ENCODE measurements around the gene HEXIM2. TPM values are rescaled to one million over a fixed set of nuclear protein-coding genes. Genes with fewer than 3 reads are reported as not detected.

HEXIM2 gene
- total and polyA plus RNA-seq, 2 of the 13 experiments (the other 11 are each of a cell fraction or from before 2014, with no cell fraction given) = 27.1 to 32.4 TPM

GRCh38 chr17:45146890-45147580 lies 14.6 kb upstream of the HEXIM2 start (continued):
- TF ChIP-seq PITX1 (CRISPR knock-in tag; IDR thresholded peaks at IDR 0.05) (0 out of 2 replicates have a peak, but pooled peaks have one; percentile 11), ZSCAN21 (CRISPR knock-in tag; IDR thresholded peaks at IDR 0.05; ENCODE audit: borderline replicate concordance) (no peak), AKAP8 (CRISPR knock-in tag; IDR thresholded peaks at IDR 0.05) (peak; percentile 70; the same call in 1 of the 2 replicates), ZNF724P (CRISPR knock-in tag; IDR thresholded peaks at IDR 0.05; ENCODE audit: borderline replicate concordance) (peak; percentile 76; the same call in 1 of the 2 replicates), ZNF550 (CRISPR knock-in tag; IDR thresholded peaks at IDR 0.05; ENCODE audit: borderline replicate concordance) (0 out of 2 replicates have a peak, but pooled peaks have one; percentile 60), ZKSCAN5 (CRISPR knock-in tag; IDR thresholded peaks at IDR 0.05) (no peak; the same call in 1 of the 2 replicates), ZBTB37 (CRISPR knock-in tag; IDR thresholded peaks at IDR 0.05) (no peak), TCF7 (IDR thresholded peaks at IDR 0.05; ENCODE audit: low read depth) (no peak), SRF (IDR thresholded peaks at IDR 0.05; ENCODE audit: low read depth, low read length) (peak; percentile 72), SMAD3 (CRISPR knock-in tag; IDR thresholded peaks at IDR 0.05) (0 out of 2 replicates have a peak, but pooled peaks have one; percentile 8), HBP1 (CRISPR knock-in tag; IDR thresholded peaks at IDR 0.05; ENCODE audit: low read depth) (no peak), ZZZ3 (CRISPR knock-in tag; IDR thresholded peaks at IDR 0.05; ENCODE audit: borderline replicate concordance) (no peak), MXD4 (CRISPR knock-in tag; IDR thresholded peaks at IDR 0.05) (no peak), ELF1 (CRISPR knock-in tag; IDR thresholded peaks at IDR 0.05) (peak; percentile 10), LBX2 (CRISPR knock-in tag; IDR thresholded peaks at IDR 0.05; ENCODE audit: borderline replicate concordance) (0 out of 2 replicates have a peak, but pooled peaks have one; percentile 32), ERF (CRISPR knock-in tag; IDR thresholded peaks at IDR 0.05) (0 out of 2 replicates have a peak, but pooled peaks have one; percentile 29)
- TF ChIP-seq, protein P1, sequence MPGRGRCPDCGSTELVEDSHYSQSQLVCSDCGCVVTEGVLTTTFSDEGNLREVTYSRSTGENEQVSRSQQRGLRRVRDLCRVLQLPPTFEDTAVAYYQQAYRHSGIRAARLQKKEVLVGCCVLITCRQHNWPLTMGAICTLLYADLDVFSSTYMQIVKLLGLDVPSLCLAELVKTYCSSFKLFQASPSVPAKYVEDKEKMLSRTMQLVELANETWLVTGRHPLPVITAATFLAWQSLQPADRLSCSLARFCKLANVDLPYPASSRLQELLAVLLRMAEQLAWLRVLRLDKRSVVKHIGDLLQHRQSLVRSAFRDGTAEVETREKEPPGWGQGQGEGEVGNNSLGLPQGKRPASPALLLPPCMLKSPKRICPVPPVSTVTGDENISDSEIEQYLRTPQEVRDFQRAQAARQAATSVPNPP (CRISPR knock-in tag; IDR thresholded peaks at IDR 0.05) = no peak
- TF ChIP-seq, protein P2, sequence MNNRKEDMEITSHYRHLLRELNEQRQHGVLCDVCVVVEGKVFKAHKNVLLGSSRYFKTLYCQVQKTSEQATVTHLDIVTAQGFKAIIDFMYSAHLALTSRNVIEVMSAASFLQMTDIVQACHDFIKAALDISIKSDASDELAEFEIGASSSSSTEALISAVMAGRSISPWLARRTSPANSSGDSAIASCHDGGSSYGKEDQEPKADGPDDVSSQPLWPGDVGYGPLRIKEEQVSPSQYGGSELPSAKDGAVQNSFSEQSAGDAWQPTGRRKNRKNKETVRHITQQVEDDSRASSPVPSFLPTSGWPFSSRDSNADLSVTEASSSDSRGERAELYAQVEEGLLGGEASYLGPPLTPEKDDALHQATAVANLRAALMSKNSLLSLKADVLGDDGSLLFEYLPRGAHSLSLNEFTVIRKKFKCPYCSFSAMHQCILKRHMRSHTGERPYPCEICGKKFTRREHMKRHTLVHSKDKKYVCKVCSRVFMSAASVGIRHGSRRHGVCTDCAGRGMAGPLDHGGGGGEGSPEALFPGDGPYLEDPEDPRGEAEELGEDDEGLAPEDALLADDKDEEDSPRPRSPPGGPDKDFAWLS (CRISPR knock-in tag; IDR thresholded peaks at IDR 0.05; ENCODE audit: borderline replicate concordance) = no peak
- TF ChIP-seq, protein P3, sequence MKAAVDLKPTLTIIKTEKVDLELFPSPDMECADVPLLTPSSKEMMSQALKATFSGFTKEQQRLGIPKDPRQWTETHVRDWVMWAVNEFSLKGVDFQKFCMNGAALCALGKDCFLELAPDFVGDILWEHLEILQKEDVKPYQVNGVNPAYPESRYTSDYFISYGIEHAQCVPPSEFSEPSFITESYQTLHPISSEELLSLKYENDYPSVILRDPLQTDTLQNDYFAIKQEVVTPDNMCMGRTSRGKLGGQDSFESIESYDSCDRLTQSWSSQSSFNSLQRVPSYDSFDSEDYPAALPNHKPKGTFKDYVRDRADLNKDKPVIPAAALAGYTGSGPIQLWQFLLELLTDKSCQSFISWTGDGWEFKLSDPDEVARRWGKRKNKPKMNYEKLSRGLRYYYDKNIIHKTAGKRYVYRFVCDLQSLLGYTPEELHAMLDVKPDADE (CRISPR knock-in tag; IDR thresholded peaks at IDR 0.05) = no peak
- TF ChIP-seq, protein P4, sequence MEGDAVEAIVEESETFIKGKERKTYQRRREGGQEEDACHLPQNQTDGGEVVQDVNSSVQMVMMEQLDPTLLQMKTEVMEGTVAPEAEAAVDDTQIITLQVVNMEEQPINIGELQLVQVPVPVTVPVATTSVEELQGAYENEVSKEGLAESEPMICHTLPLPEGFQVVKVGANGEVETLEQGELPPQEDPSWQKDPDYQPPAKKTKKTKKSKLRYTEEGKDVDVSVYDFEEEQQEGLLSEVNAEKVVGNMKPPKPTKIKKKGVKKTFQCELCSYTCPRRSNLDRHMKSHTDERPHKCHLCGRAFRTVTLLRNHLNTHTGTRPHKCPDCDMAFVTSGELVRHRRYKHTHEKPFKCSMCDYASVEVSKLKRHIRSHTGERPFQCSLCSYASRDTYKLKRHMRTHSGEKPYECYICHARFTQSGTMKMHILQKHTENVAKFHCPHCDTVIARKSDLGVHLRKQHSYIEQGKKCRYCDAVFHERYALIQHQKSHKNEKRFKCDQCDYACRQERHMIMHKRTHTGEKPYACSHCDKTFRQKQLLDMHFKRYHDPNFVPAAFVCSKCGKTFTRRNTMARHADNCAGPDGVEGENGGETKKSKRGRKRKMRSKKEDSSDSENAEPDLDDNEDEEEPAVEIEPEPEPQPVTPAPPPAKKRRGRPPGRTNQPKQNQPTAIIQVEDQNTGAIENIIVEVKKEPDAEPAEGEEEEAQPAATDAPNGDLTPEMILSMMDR (CRISPR knock-in tag; IDR thresholded peaks at IDR 0.05) = no peak
